A549 (cell line): ENCODE results near the gene TTC3. TPM values are rescaled to one million over a fixed set of nuclear protein-coding genes. Genes with fewer than 3 reads are reported as not detected.

ENCODE experiments used
- ATAC-seq, 2 experiments: fragments of 200-7000 bp in 1 of 2; fragments of >200 bp in 1 of 2; cut with Nextera tagmentation in 1 of 2; cut with Tn5 transposase in 1 of 2; 3 replicates each; pipeline versions ENCODE4 v1.8.0 to v1.9.1; 2018 to 2020; ENCODE audit warnings: mild to moderate bottlenecking in 1 of 2, moderate library complexity in 1 of 2
- CTCF ChIA-PET: fragments of 300-600 bp; sonication (Branson Sonifier 250); formaldehyde crosslinking; extraction: SDS; loops from one replicate; lab custom pipeline; 2021; ENCODE audit warnings: antibody characterized with exemption, inconsistent platforms; lab: Yijun Ruan, JAX
- POLR2A ChIA-PET: fragments of 350-600 bp; formaldehyde crosslinking; extraction: SDS; loops from one replicate; lab custom pipeline; 2021; ENCODE audit warnings: antibody characterized with exemption, inconsistent platforms; lab: Yijun Ruan, JAX
- DNase-seq, 2 experiments: peaks; one replicate each; pipeline versions ENCODE4 v3.0.0 to v3.0.0-alpha.2; 2011 to 2016; ENCODE audit warnings: low read depth in 1 of 2, low spot score in 1 of 2
- FAIRE-seq: peaks from 2 replicates; lab custom pipeline; 2011; peaks lifted over from hg19 to GRCh38; lab: Jason Lieb, UNC
- H3K27ac ChIP-seq, 2 experiments: fragments of >200 bp; sonication (Bioruptor Twin); formaldehyde crosslinking; 3 replicates each; pipeline ENCODE4 v1.5.1; 2016 to 2017
- H3K4me1 ChIP-seq: fragments of >200 bp; sonication (Bioruptor Twin); formaldehyde crosslinking; 3 replicates; pipeline ENCODE4 v1.6.1; 2016
- H3K4me2 ChIP-seq: fragments of >200 bp; sonication (Bioruptor Twin); formaldehyde crosslinking; 3 replicates; pipeline ENCODE4 v1.6.1; 2016
- H3K4me3 ChIP-seq: fragments of >200 bp; sonication (Bioruptor Twin); formaldehyde crosslinking; 3 replicates; pipeline ENCODE4 v1.5.1; 2016
- H3K9me3 ChIP-seq: fragments of >200 bp; sonication (Bioruptor Twin); formaldehyde crosslinking; 3 replicates; pipeline ENCODE4 v1.6.1; 2016
- CBX8 ChIP-seq: fragments of 200-600 bp; sonication (generic); IDR thresholded peaks from 2 replicates; pipeline ENCODE4 v1.6.1; 2016
- CHD2 ChIP-seq: fragments of 150-350 bp; IDR thresholded peaks from 2 replicates; pipeline ENCODE4 v1.6.1; 2014; ENCODE audit warnings: low read length; ENCODE audit not compliant: partially characterized antibody
- EP300 ChIP-seq, 2 experiments: fragments of >200 bp; sonication (Bioruptor Twin); formaldehyde crosslinking; IDR thresholded peaks; 2 replicates in 1 of 2; 3 replicates in 1 of 2; pipeline ENCODE4 v1.6.1; 2016 to 2017
- HEYL ChIP-seq: fragments of 250-450 bp; sonication (Bioruptor Pico); IDR thresholded peaks from 2 replicates; pipeline ENCODE4 v1.8.0; 2021; ENCODE audit warnings: mild to moderate bottlenecking, moderate library complexity
- HOXA7 ChIP-seq: fragments of 250-450 bp; sonication (Bioruptor Pico); IDR thresholded peaks from 2 replicates; pipeline ENCODE4 v1.5.0; 2020; ENCODE audit warnings: mild to moderate bottlenecking, moderate library complexity
- KDM1A ChIP-seq: fragments of 200-600 bp; sonication (generic); IDR thresholded peaks from 2 replicates; pipeline ENCODE4 v1.6.1; 2016; ENCODE audit warnings: low read depth, mild to moderate bottlenecking
- MAZ ChIP-seq: fragments of 150-350 bp; IDR thresholded peaks from 2 replicates; pipeline ENCODE4 v1.6.1; 2014; ENCODE audit warnings: antibody characterized with exemption, low read depth, low read length, borderline replicate concordance
- POLR2A ChIP-seq: IDR thresholded peaks from 2 replicates; pipeline ENCODE4 v1.6.1; 2012; ENCODE audit warnings: mild to moderate bottlenecking, low read length
- SMC3 ChIP-seq: fragments of >200 bp; sonication (Bioruptor Twin); formaldehyde crosslinking; IDR thresholded peaks from 3 replicates; pipeline ENCODE4 v1.6.1; 2018; ENCODE audit warnings: inconsistent platforms
- TFCP2L1 ChIP-seq: fragments of 250-450 bp; sonication (Bioruptor Pico); IDR thresholded peaks from 2 replicates; pipeline ENCODE4 v1.5.0; 2021; ENCODE audit warnings: mild to moderate bottlenecking
- TP53 ChIP-seq: fragments of 250-450 bp; sonication (Bioruptor Pico); IDR thresholded peaks from 2 replicates; pipeline ENCODE4 v1.5.0; 2021; ENCODE audit warnings: mild to moderate bottlenecking, moderate library complexity
- ZC3H11A ChIP-seq: fragments of 450-650 bp; IDR thresholded peaks from 2 replicates; pipeline ENCODE4 v1.6.1; 2014; ENCODE audit warnings: antibody characterized with exemption, mild to moderate bottlenecking
- ZNF302 ChIP-seq: fragments of 250-450 bp; sonication (Bioruptor Pico); IDR thresholded peaks from 2 replicates; pipeline ENCODE4 v1.9.0; 2021; ENCODE audit warnings: inconsistent platforms, mild to moderate bottlenecking, moderate library complexity
- WGBS: methylation state at CpG from one replicate; pipeline ENCODE4 v1.1.6; 2017; ENCODE audit errors: missing lambda C conversion rate; 5-methylcytosine and 5-hydroxymethylcytosine counted together
- polyA plus RNA-seq, 4 experiments: library from polyadenylated mRNA; depleted of rRNA in 3 of 4; stranded (reverse); fragments of >200 nt; fragmentation: RNase III in 1 of 4; extraction: RNeasy Plus Mini Kit Qiagen cat#74134 plus additional on column Dnase treatment in 1 of 4; gene quantifications; 2 replicates in 3 of 4; 3 replicates in 1 of 4; pipeline ENCODE4 v1.2.3, GENCODE V29; 2011 to 2017
- TF ChIP-seq, protein P1 (sequence below): fragments of >200 bp; sonication (Bioruptor Twin); formaldehyde crosslinking; IDR thresholded peaks from 3 replicates; pipeline ENCODE4 v1.5.1; 2016
- TF ChIP-seq, protein P2 (sequence below): IDR thresholded peaks from 2 replicates; pipeline ENCODE4 v1.6.1; 2012; ENCODE audit warnings: low read depth, borderline replicate concordance
- TF ChIP-seq, protein P3 (sequence below): fragments of 450-650 bp; IDR thresholded peaks from 2 replicates; pipeline ENCODE4 v1.6.1; 2014; ENCODE audit warnings: antibody characterized with exemption
- TF ChIP-seq, protein P4 (sequence below): fragments of 150-350 bp; IDR thresholded peaks from 2 replicates; pipeline ENCODE4 v1.6.1; 2014; ENCODE audit warnings: low read depth, mild to moderate bottlenecking, low read length

Gene TTC3
- polyA plus RNA-seq, 2 of the 4 experiments (the other 2 are of a cell fraction): 34.2 to 62.2 TPM

DNA sequence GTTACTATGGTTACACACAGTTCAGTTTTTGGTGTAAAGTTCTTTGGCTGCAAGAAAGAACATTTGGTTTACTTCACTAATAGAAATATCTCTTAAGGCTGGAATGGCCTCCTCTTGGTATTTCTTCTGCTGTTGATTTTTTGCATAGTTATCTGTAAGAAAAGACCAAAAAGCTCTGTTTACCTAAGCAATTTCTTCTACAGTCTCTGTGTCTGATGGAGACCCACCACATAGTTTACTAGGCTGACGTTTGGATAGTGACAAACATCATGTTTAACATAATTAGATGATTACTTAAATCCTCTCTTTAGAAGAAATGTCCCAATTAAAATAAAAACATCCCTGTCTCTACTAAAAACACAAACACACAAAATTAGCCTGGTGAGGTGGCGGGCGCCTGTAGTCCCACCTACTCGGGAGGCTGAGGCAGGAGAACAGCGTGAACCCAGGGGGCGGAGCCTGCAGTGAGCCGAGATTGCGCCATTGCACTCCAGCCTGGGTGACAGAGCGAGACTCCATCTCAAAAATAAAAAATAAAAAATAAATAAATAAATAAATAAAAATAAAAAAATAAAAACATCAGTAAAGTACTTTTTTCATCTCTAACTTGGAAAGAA lies 7.4 kb upstream of the TTC3 start:
- 91% methylated on average over 9 of the region's 9 CpGs for WGBS
- Histone ChIP-seq H3K4me3 (no peak overlapping the region), H3K4me2 (no peak overlapping the region)
- ATAC-seq: no peak
- CTCF ChIA-PET: no interaction called here
- POLR2A ChIA-PET: no interaction called here
- DNase-seq: no peak
- TF ChIP-seq CBX8 (no peak), SMC3 (no peak), HOXA7 (CRISPR knock-in tag) (no peak), CHD2 (no peak), ZC3H11A (no peak), ZNF302 (CRISPR knock-in tag) (no peak), POLR2A (no peak), EP300 (IDR thresholded peaks at IDR 0.05) (no peak), TFCP2L1 (CRISPR knock-in tag) (no peak), KDM1A (no peak), TP53 (CRISPR knock-in tag) (no peak)
- TF ChIP-seq, protein P1, sequence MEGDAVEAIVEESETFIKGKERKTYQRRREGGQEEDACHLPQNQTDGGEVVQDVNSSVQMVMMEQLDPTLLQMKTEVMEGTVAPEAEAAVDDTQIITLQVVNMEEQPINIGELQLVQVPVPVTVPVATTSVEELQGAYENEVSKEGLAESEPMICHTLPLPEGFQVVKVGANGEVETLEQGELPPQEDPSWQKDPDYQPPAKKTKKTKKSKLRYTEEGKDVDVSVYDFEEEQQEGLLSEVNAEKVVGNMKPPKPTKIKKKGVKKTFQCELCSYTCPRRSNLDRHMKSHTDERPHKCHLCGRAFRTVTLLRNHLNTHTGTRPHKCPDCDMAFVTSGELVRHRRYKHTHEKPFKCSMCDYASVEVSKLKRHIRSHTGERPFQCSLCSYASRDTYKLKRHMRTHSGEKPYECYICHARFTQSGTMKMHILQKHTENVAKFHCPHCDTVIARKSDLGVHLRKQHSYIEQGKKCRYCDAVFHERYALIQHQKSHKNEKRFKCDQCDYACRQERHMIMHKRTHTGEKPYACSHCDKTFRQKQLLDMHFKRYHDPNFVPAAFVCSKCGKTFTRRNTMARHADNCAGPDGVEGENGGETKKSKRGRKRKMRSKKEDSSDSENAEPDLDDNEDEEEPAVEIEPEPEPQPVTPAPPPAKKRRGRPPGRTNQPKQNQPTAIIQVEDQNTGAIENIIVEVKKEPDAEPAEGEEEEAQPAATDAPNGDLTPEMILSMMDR: no peak
- TF ChIP-seq, protein P2, sequence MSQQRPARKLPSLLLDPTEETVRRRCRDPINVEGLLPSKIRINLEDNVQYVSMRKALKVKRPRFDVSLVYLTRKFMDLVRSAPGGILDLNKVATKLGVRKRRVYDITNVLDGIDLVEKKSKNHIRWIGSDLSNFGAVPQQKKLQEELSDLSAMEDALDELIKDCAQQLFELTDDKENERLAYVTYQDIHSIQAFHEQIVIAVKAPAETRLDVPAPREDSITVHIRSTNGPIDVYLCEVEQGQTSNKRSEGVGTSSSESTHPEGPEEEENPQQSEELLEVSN: no peak
- TF ChIP-seq, protein P3, sequence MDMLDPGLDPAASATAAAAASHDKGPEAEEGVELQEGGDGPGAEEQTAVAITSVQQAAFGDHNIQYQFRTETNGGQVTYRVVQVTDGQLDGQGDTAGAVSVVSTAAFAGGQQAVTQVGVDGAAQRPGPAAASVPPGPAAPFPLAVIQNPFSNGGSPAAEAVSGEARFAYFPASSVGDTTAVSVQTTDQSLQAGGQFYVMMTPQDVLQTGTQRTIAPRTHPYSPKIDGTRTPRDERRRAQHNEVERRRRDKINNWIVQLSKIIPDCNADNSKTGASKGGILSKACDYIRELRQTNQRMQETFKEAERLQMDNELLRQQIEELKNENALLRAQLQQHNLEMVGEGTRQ: no peak
- TF ChIP-seq, protein P4, sequence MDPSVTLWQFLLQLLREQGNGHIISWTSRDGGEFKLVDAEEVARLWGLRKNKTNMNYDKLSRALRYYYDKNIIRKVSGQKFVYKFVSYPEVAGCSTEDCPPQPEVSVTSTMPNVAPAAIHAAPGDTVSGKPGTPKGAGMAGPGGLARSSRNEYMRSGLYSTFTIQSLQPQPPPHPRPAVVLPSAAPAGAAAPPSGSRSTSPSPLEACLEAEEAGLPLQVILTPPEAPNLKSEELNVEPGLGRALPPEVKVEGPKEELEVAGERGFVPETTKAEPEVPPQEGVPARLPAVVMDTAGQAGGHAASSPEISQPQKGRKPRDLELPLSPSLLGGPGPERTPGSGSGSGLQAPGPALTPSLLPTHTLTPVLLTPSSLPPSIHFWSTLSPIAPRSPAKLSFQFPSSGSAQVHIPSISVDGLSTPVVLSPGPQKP: no peak
- TF ChIP-seq, all 56 proteins: peak for 0
- Histone ChIP-seq H3K27ac (no peak overlapping the region), H3K9me3 (no peaks in the 10 kb centered on the region), H3K4me1 (peaks cover 8% of the 10 kb centered on the region)
- no peak for FAIRE-seq

DNA sequence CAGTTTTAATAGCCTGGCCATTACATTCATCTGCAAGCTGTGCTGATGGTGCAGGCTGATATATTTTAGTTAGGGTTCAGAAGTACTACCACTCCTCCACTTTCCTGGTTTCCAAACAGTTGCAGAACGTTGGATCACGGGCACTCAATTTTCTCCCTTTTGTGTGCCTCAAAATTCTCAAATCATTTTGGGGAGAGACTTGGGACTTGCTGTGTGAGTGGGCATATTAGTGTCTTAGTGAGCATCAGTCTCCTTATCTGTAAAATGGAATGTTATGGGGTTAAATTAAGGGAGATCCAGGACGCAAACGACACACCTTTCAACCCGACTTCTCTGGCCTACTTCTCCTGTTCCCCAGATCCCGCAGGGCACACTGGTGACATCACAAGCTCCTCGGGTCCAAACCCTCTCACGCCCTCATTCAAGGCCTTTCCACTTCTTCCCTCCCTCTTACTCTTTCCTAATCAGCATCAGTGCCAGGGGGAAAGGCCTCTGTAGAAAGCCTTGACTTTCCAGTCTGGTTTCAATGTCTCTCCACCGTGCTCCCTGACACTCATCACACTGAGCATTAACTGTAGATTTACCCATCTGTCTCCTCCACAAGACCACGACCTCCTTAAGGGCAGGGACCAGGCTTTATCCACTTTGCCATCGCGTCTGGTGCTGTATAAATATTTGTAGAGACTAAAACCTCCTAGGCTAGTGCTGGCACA lies 1.3 kb upstream of the TTC3 start:
- H3K9me3 ChIP-seq: no peaks in the 10 kb centered on the region
- ATAC-seq (peak in 1 of 2 experiments; percentile 20; a peak in 3 of 6 replicates), FAIRE-seq (no peak), DNase-seq (peak; percentile 23 to 70)
- 19% methylated on average over 10 of the region's 12 CpGs for WGBS
- H3K4me1 ChIP-seq: peaks cover 8% of the 10 kb centered on the region; the same call in 2 of the 3 replicates
- H3K4me2 ChIP-seq: peak overlapping the region; percentile 99
- POLR2A ChIA-PET: interaction anchor here (1.3 to 1.4 kb wide), 2 partner anchors 62 to 82 kb away, joined by 3 to 4 read pairs; no protein-coding TSS in a partner anchor
- TF ChIP-seq MAZ (no peak), SMC3 (no peak), HEYL (CRISPR knock-in tag) (no peak)
- H3K27ac ChIP-seq: peak overlapping the region; percentile 95 to 99
- CTCF ChIA-PET: interaction anchor here (1.1 to 1.3 kb wide), 2 partner anchors 16 to 95 kb away, joined by 4 read pairs; no protein-coding TSS in a partner anchor
- peak overlapping the region; percentile 79 for H3K4me3 ChIP-seq
